GM06990 (cell line): Measurements from ENCODE around the gene PDE11A.

ENCODE experiments used
- DNase-seq: peaks from one replicate; pipeline ENCODE4 v3.0.0-alpha.2; 2011; ENCODE audit not compliant: insufficient read length; ENCODE audit errors: extremely low read depth
- H3K27me3 ChIP-seq: replicated peaks from 2 replicates; pipeline ENCODE4 v1.6.0; 2011; ENCODE audit warnings: low read length; ENCODE audit not compliant: control insufficient read depth, insufficient read depth
- H3K36me3 ChIP-seq: 2 replicates; pipeline ENCODE4 v1.5.1; 2011; ENCODE audit warnings: low read length; ENCODE audit not compliant: control insufficient read depth, insufficient read depth
- H3K4me3 ChIP-seq: replicated peaks from 2 replicates; pipeline ENCODE4 v1.5.1; 2011; ENCODE audit warnings: low read depth, mild to moderate bottlenecking, control low read depth, low read length
- CTCF ChIP-seq: IDR thresholded peaks from 2 replicates; pipeline ENCODE4 v1.5.1; 2011; ENCODE audit warnings: low read length, control low read depth, mild to moderate bottlenecking, inconsistent platforms; ENCODE audit not compliant: insufficient read depth, poor library complexity, severe bottlenecking

Gene PDE11A

DNA sequence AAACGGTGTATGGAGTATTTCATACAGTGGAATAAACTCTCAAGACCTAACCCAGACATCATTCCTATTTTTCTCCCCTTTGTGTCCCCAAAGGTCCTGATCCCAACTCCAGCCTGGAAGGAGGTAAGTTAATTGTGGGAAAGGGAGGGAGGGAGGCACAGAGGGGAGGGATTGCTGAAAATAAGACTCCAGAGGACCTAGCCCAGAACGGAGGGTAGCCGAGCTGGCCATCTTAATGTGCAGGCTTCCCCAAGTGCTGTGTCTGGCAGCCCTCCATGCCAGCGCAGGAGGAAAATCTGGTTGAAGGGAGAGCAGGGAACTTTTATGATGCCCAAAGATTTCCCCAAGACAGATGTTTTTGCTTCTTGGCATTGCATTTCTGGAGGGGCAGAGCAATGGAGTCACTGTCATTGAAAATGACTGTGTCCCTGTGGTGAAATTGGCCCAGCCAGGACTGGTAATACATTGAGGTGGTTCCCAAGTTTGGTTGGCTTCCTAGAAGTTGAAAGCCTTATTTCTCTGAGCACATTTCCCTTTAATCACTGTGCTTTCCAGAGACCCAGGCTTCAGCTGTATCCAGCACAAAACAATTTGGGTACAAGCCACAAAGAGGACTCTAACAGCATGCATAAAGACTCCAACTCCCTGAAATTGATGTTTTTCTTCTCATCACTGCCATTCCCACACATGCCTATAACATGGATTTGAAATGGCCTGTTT lies 477.3 kb downstream of the PDE11A start:
- no peak for TF ChIP-seq CTCF
- DNase-seq = no peak
- Histone ChIP-seq H3K4me3 (no peak overlapping the region), H3K36me3 (no peaks in the 10 kb centered on the region), H3K27me3 (no peaks in the 10 kb centered on the region; the same call in 1 of the 2 replicates)

DNA sequence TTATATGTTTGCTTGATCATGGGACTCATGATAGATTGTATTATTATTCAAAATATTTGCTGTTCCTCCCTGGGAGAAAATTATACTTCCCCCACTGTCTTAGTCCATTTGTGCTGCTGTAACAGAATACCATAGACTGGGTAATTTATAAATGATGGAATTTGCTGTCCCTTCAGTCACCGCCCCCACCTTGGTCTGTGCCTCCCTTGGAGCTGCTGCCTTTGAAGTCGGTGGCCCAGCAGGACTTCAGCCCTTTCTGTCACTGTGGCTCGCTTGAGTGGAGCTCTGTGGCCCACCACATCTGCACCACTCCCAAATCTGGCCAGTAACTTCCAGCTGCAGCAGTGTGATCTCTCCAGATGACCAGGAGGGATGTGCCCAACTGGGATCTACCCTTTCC lies 479.2 kb downstream of the PDE11A start:
- no peak for TF ChIP-seq CTCF
- Histone ChIP-seq H3K36me3 (no peaks in the 10 kb centered on the region), H3K27me3 (no peaks in the 10 kb centered on the region; the same call in 1 of the 2 replicates), H3K4me3 (no peak overlapping the region)
- no peak for DNase-seq

DNA sequence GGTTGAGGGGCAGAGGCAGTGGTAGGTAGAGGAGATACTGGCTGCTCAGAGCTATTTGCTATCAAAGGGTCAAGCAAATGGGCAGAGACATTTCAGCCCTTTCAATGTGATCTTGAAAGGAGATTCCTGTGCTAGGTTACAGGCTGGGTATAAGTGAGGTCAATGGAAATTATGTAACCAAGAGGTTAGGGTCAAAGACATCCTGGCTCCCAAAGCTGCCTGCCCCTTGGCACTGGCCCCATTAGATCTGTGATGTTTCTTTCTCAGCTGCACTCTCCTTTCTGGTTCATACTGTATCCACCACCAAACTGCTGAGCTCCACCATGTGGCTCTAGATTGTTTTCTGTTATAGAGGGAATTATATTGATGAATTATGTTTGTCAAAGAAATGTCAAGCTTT lies 479.6 kb downstream of the PDE11A start:
- Histone ChIP-seq H3K36me3 (no peaks in the 10 kb centered on the region), H3K27me3 (no peaks in the 10 kb centered on the region; the same call in 1 of the 2 replicates), H3K4me3 (no peak overlapping the region)
- DNase-seq = no peak
- no peak for TF ChIP-seq CTCF

GRCh38 chr2:177592397-177592796 lies 480.2 kb downstream of the PDE11A start:
- Histone ChIP-seq H3K4me3 (no peak overlapping the region), H3K27me3 (no peaks in the 10 kb centered on the region; the same call in 1 of the 2 replicates), H3K36me3 (no peaks in the 10 kb centered on the region)
- TF ChIP-seq CTCF = no peak
- DNase-seq = no peak

GRCh38 chr2:177589186-177589585 lies 483.4 kb downstream of the PDE11A start:
- Histone ChIP-seq H3K27me3 (no peaks in the 10 kb centered on the region; the same call in 1 of the 2 replicates), H3K36me3 (no peaks in the 10 kb centered on the region), H3K4me3 (no peak overlapping the region)
- no peak for TF ChIP-seq CTCF
- no peak for DNase-seq
